HG03039 (cell line): ENCODE data around the gene SDCCAG8.
"Not testable (repeated sequence)": the region's sequence is repeated elsewhere in the genome, so short reads cannot be mapped to it uniquely, and the experiment has no call there.

Experiments
- ATAC-seq: cut with Tn5 transposase; IDR thresholded peaks from one replicate; pipeline ENCODE4 v1.9.1; 2021; ENCODE audit warnings: mild to moderate bottlenecking, moderate library complexity; ENCODE audit not compliant: unreplicated experiment

SDCCAG8 gene

DNA sequence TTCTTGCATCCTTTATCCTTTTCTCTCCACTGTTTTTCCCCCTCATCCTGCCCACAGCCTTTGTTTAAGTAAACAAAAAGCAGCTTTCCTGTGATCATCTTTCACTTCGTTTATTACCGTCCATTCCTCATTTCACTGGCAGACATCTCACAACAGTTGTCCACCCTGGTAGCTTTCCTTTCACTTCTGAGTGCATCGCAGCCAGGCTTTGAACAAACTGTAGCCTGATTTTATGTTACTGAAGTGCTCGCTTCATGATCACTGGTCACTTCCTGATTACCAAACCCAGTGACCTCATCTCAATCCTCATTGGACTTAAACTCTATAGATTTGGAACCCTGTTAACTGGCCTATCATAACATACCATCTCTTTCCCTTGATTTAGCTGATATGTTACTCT is 67.7 kb downstream of the SDCCAG8 start:
- no peak for ATAC-seq

- ATAC-seq, result no peak
Observed at GRCh38 chr1:243325305-243325890, 69.6 kb downstream of the SDCCAG8 start.

GRCh38 chr1:243332440-243332839 is 76.6 kb downstream of the SDCCAG8 start:
- no peak for ATAC-seq

GRCh38 chr1:243335292-243335691 is 79.5 kb downstream of the SDCCAG8 start:
- no peak for ATAC-seq

DNA sequence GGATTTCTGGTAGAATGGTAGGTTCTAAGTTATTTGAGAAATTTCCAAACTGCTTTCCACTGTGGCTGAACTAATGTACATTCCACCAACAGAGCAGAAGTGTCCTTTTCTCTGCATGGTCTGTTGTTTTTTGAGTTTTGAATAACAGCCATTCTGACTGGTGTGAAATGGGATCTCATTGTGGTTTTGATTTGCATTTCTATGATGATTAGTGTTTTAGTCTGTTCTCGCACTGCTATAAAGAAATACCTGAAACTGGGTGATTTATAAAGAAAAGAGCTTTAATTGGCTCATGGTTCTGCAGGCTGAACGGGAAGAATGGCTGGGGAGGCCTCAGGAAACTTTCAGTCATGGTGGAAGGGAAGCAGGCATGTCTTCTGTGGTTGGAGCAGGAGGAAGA is 80.3 kb downstream of the SDCCAG8 start:
- ATAC-seq, result no peak

DNA sequence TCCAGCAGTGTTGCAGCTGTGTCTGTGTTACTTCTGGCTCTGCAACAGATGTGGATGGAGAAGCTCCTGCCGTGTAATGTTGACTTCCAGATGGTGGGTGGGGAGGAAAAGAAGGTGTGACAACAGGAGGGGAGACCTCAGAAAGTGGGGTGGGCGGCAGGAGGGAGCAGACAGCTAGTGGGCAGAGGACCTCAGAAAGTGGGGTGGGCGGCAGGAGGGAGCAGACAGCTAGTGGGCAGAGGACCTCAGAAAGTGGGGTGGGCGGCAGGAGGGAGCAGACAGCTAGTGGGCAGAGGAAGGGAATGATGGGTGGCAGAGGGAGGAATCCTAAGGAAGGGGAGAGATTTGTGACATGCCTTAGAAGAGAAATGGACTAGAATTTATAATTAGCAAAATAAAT is 83.0 kb downstream of the SDCCAG8 start:
- ATAC-seq, result not testable (repeated sequence)

DNA sequence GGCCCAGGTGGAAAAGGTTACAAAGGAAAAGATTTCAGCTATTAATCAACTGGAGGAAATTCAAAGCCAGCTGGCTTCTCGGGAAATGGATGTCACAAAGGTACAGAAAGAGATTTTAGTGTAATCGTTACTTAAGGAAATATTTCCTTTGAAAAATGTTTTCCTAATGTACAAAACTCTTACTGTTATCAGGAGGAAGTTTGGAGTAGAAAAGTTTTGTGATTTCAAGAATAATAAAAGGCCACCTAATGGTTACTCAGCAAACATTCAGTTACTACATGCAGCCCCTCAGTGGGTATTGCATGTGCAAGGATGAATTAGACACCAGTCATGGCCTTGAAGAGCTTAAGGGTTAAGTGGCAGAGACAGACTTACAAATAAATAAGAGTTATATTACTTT is 85.2 kb downstream of the SDCCAG8 start:
- no peak for ATAC-seq

GRCh38 chr1:243343970-243344937 is 88.4 kb downstream of the SDCCAG8 start:
- no peak for ATAC-seq

- no peak for ATAC-seq
Observed at GRCh38 chr1:243345205-243345604, 89.4 kb downstream of the SDCCAG8 start.

DNA sequence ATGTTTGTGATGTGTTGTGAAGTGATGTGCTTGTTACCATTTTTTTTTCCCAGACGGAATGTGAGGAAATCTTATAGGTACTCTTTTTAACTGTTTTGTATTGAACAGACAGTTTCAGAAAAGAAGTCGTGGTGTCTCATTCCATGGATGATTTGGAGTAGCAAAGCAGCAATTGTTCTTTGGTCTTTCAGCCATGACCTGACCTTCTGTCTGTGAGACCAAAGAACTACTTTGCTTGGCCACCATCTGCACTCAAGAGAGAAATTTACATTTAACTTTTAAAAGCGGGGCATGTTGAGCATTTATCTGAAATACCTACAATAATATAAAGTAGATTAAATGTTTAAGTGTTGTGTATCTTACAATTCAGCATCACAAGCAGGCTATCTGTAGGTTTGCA is 90.2 kb downstream of the SDCCAG8 start:
- no peak for ATAC-seq

DNA sequence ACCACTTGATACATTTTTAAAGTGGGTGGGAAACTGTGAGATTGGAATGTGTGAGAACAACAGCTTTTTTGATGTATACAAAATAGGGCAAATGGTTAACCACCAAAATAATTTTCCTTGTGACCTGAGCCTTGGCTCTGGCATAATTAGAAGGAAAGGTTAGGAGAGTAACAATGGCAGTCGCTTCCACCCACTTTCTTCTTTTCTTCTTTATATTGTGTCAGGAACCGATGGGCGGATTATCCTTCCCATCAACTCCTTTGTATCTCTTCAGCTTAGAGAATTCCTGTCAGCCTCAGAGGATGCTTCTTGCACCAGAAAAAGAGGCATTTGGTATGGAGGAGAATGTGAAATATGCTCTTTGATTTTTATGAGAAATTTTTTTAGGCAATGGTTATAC is 90.6 kb downstream of the SDCCAG8 start:
- ATAC-seq, result no peak

DNA sequence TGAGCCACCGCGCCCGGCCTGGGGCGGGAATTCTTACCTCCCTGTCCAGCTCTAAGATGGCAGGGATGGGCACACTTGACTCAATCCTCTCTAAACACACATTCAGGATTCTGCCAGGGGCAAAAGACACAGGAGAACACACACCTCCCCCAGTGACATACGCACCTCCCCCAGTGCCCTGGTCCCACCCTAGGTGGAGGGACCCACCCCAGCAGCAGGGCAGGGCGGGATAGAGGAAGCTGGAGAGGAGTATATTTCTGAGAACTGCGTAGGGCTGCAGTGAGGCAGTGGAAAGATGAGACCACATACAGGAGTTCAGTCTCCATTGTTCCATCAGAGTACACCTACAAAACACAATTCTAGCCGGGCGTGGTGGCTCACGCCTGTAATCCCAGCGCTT is 92.5 kb downstream of the SDCCAG8 start:
- ATAC-seq, result no peak

DNA sequence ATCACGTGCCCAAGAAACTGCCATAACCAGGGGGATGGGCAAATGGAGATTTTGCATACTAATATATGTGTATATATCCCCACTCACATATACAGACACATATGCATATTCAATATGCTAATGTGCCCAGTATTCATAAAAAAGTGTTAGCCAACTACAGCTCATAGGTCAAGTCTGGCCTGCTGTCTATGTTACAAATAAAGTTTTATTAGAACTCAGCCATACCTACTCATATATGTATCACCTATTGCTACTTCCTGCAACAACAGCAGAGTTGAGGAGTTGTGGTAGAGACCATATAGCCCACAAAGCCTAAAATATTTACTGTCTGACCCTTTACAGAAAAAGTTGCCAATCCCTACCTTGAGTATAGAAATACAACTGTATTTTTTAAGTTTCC is 93.3 kb downstream of the SDCCAG8 start:
- no peak for ATAC-seq

GRCh38 chr1:243351337-243351736 is 95.5 kb downstream of the SDCCAG8 start:
- ATAC-seq, result no peak

DNA sequence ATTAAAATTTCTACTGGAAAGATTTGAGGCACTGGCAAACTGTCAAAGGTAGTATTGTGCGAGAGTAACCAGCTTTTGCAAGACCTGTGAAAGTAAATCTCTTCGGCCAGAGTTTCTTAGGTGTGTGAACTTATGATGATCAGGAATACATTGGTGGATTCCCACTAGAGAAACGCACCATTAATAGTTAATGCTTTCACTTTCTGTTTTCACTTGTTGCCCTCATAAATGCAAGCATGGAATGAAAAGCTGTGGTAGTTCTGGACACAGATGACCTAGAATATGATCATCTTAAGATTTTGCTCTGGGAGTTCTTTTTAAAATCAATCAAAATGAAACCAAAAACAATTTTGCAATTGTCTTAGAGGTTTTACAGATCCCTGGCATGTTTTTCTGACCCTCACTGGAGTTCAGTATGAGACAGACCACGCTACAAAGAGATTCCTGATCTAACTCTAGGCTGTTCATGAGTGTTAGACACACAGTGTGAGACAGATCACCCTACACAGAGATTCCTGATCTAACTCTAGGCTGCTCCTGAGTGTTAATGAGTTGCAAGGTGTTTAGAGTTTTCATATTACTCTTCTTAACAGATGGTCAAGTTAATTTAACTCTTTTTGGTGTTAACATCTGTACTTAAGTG is 98.8 kb downstream of the SDCCAG8 start:
- peak; percentile 47 for ATAC-seq

DNA sequence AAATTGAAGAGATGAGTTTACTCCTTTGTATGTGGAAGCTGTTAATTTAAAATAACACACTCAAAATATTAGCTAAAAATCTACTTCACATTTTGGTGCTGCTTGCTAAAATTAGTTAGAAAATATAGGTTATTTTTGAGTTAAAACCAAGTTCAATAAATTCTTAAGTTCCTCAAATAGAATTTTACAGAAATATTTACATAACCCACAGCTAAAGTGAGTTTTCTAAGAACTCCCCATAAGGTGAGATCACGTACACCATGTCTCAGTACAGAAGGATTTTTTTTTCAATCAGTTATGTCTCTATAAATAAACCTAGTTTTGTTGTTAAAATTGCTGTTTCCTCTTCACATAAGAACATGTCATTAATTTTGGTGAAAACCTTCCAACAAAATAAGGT is 108.0 kb downstream of the SDCCAG8 start:
- no peak for ATAC-seq

DNA sequence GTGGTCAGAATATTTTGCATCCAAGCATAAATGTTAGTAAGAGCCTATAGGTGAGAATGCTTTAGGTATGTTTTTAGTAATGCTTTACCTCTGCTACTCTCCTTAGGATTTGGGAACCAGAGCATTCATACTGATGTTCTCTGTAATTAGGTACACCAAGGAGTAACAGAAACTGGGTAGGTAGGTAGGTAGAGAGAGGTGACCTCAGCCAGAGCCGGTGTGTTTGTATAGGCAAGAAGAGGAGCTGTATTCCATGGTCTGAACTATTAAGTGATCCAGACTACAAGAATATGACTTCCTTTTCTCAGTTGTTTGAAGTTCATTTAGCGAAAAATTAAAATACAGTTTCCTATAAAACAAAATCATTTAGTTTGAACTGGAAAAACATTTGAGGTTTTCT is 108.5 kb downstream of the SDCCAG8 start:
- no peak for ATAC-seq

DNA sequence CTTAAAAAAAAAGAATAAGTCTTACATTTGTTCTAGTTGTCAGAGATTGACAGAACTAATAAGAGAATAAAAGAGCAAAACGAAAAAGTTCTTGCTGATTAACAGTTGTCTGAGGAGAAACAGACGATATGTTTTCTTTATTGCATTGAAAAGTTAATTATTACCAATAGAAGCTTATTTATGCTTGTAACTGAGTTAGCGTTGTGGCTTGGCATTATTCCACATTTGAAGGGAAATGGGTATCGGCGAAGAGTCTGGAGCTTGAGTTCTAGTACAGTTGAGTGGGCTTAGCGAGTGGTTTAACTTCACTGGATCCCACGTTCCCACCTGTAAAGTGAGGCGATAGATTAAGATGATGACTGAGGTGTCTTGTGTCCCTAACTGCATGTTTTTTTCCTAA is 109.0 kb downstream of the SDCCAG8 start:
- ATAC-seq, result no peak

DNA sequence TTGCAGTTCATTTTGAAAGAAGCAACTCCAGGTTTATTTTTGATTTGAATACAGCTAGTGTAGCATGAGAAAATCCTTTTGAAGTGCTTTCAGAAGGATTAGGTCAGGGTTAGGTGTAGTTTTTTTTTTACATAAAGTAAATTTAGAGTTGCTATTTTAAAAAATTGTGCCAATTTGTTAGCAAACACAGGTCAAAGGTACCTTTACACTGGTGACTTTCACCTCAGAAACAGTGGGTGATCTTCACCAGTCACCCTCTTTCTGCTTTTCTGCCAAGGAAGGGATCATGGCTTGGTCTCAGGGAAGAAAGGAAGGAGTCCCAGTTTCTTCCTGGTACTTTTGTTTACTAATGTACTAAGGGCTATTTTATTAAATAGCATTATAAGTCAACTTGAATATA is 111.5 kb downstream of the SDCCAG8 start:
- ATAC-seq, result no peak

DNA sequence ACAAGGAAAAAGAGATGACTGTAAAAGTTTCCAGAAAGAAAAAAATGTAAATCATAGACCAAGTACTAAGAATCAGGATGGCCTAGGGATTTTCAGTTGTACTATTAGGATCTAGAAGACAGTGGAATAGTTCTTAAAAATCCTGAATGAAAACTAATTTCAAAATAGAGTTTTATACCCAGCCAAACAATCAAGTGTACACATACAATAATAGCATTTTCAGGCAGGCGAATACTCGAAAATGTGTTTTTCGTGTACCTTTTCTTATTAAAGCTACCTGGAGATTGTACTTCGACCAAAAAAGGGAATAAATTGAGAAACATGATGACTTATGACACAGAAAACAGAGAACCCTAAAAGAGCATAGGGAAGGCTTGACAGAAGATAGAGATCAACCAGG is 118.6 kb downstream of the SDCCAG8 start:
- no peak for ATAC-seq

DNA sequence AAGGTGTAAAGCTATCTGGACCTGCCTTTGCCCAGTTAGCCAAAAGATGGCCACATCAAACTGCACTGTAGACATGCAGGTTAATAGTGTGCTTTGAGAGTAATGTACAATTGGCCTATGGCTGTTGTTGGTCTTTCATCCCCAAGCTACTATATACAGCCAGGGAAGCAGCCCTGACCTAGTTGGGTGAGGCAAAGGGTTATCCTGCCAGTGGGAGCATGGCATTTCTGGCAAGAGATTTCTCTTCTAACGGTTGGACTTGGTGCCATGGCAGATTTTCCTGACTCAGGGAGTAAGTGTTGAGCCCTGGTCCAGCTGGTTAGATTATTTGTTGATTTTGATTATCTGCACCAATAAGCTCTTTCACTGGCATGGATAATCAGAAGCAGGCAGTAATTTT is 119.8 kb downstream of the SDCCAG8 start:
- no peak for ATAC-seq

DNA sequence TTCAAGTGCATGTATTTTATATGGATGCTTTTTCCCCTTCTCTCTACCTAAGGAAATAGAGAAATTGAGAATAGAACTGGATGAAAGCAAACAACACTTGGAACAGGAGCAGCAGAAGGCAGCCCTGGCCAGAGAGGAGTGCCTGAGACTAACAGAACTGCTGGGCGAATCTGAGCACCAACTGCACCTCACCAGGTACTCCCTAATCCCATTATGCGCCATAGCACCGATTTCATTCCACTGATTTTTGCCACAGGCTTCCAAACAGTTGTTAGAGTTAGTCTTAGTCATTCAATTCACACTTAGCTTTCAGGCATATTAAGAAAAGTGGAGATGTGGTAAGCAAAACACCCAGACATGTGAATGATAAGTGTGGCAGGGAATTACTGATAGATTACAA is 122.8 kb downstream of the SDCCAG8 start:
- ATAC-seq, result no peak
